ENCODE measurements around the gene DUSP9.
A peak's percentile ranks its signal among the peaks of the same experiment; 100 is the strongest.
"Not testable (repeated sequence)": the region's sequence is repeated elsewhere in the genome, so short reads cannot be mapped to it uniquely, and the experiment has no call there.

Gene DUSP9

DNA sequence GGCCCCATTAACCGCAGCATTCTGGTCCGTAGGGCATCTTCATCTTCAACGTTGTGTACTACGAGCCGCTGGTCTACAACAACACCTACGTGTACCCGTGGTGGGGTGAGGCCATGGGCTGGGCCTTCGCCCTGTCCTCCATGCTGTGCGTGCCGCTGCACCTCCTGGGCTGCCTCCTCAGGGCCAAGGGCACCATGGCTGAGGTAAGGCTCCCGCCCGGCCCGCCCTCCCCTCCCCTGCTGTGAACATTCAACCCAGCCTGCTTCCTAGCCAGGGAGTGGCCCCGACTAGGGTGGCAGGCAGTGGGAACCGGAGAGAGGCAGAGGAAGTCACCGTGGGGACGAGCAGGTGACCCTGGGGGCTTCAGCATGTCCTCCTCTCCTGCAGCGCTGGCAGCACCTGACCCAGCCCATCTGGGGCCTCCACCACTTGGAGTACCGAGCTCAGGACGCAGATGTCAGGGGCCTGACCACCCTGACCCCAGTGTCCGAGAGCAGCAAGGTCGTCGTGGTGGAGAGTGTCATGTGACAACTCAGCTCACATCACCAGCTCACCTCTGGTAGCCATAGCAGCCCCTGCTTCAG lies 47.8 kb downstream of the DUSP9 start:
- Histone ChIP-seq H3K27me3 (ENCODE audit: control insufficient read depth in 1 of 2, insufficient read depth in 2 of 2, low read length in 2 of 2) (no peaks in the 10 kb centered on the region), H3K9me3 (ENCODE audit: control insufficient read depth in 1 of 2, low read length in 2 of 2) (no peaks in the 10 kb centered on the region)

DNA sequence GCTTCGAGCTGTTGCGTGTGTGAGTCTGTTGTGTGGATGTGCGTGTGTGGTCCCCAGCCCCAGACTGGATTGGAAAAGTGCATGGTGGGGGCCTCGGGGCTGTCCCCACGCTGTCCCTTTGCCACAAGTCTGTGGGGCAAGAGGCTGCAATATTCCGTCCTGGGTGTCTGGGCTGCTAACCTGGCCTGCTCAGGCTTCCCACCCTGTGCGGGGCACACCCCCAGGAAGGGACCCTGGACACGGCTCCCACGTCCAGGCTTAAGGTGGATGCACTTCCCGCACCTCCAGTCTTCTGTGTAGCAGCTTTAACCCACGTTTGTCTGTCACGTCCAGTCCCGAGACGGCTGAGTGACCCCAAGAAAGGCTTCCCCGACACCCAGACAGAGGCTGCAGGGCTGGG lies 49.1 kb downstream of the DUSP9 start:
- Histone ChIP-seq H3K27me3 (ENCODE audit: control insufficient read depth in 1 of 2, insufficient read depth in 2 of 2, low read length in 2 of 2) (no peaks in the 10 kb centered on the region), H3K4me1 (ENCODE audit: control insufficient read depth in 1 of 2, insufficient read depth in 2 of 2, low read length in 2 of 2) (peaks cover 10 to 11% of the 10 kb centered on the region in 2 donors)

More for the DNA sequence above, 47.8 kb downstream of the DUSP9 start:
- Histone ChIP-seq H3K9ac (ENCODE audit: low read depth in 1 of 2, low read length in 2 of 2) (no peak overlapping the region), H3K36me3 (ENCODE audit: control insufficient read depth in 1 of 2, insufficient read depth in 2 of 2, low read length in 2 of 2) (peaks cover 0 to 3% of the 10 kb centered on the region in 2 donors), H3K27ac (ENCODE audit: low read depth, low read length) (no peak overlapping the region), H3K4me3 (ENCODE audit: low read depth in 1 of 2, low read length in 2 of 2) (no peak overlapping the region), H3K4me1 (ENCODE audit: control insufficient read depth in 1 of 2, insufficient read depth in 2 of 2, low read length in 2 of 2) (peaks cover 3% of the 10 kb centered on the region in 2 donors)

DNA sequence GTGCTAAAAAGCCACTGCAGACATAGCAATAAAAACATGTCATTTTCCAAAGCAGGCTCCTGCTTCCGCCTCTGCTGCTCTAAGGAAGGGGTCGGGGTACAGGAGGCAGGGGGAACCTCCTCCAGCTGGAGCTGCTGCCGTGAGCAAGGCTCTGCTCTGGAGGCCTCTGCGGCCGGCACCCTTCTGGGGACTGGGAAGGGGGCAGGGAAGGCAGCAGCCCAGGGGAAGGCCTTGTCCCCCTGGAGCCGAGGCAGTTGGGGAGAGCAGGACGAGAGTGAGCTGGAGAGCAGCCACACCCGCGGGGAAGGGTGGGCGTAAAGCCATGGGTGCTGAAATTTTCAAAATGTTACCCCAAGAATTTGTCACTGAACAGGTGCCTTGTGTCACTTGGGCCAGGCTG lies 49.5 kb downstream of the DUSP9 start:
- peaks cover 10 to 11% of the 10 kb centered on the region in 2 donors for H3K4me1 ChIP-seq (ENCODE audit: control insufficient read depth in 1 of 2, insufficient read depth in 2 of 2, low read length in 2 of 2)
- not testable (repeated sequence) for H3K27me3 ChIP-seq (ENCODE audit: control insufficient read depth in 1 of 2, insufficient read depth in 2 of 2, low read length in 2 of 2); H3K36me3 ChIP-seq (ENCODE audit: control insufficient read depth in 1 of 2, insufficient read depth in 2 of 2, low read length in 2 of 2)

More for the DNA sequence above, 49.1 kb downstream of the DUSP9 start:
- Histone ChIP-seq H3K36me3 (ENCODE audit: control insufficient read depth in 1 of 2, insufficient read depth in 2 of 2, low read length in 2 of 2) (peaks cover 0 to 6% of the 10 kb centered on the region in 2 donors), H3K27ac (ENCODE audit: low read depth, low read length) (no peak overlapping the region), H3K4me3 (ENCODE audit: low read depth in 1 of 2, low read length in 2 of 2) (no peak overlapping the region), H3K9me3 (ENCODE audit: control insufficient read depth in 1 of 2, low read length in 2 of 2) (no peaks in the 10 kb centered on the region), H3K9ac (ENCODE audit: low read depth in 1 of 2, low read length in 2 of 2) (no peak overlapping the region)

DNA sequence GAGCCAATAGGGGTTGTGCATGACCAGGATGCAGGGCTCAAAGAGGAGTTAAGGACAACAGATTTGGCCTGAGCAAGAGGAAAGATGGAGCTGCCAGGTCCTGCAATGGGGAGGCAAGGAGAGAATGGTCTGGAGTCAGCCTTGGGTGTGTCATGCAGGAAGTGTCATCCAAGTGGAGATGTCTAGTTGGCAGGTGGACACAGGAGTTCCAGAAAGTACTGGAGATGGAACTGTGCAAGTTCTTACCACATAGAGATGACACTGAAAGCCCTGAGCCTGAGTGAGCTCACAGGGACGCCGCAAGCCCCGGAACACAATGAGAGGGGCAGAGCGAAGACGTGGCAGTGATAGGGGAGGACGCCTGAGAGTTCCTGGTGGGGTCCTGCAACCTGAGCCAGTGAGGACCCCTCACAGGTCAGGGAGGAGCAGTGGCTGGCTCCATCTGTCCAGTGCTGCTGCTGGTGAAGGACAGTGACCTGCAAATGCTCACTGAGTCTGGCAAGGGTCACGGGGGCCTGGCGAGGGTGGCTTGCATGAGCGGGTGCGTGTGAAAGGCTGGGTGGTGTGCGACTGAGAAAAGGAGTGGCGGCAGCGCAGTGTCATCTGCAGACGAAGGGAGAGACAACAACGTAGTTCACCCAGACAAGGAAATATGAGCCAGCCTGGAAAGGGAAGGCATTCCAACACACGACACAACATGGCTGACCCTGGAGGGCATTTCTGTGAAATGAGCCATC lies 50.2 kb downstream of the DUSP9 start:
- H3K9ac ChIP-seq (ENCODE audit: low read depth in 1 of 2, low read length in 2 of 2); H3K27me3 ChIP-seq (ENCODE audit: control insufficient read depth in 1 of 2, insufficient read depth in 2 of 2, low read length in 2 of 2); H3K4me3 ChIP-seq (ENCODE audit: low read depth in 1 of 2, low read length in 2 of 2); H3K27ac ChIP-seq (ENCODE audit: low read depth, low read length); H3K9me3 ChIP-seq (ENCODE audit: control insufficient read depth in 1 of 2, low read length in 2 of 2): not testable (repeated sequence)
- H3K36me3 ChIP-seq (ENCODE audit: control insufficient read depth in 1 of 2, insufficient read depth in 2 of 2, low read length in 2 of 2), result peaks cover 0 to 12% of the 10 kb centered on the region in 2 donors
- peaks cover 10 to 11% of the 10 kb centered on the region in 2 donors for H3K4me1 ChIP-seq (ENCODE audit: control insufficient read depth in 1 of 2, insufficient read depth in 2 of 2, low read length in 2 of 2)

More for the DNA sequence above, 49.5 kb downstream of the DUSP9 start:
- H3K9ac ChIP-seq (ENCODE audit: low read depth in 1 of 2, low read length in 2 of 2); H3K9me3 ChIP-seq (ENCODE audit: control insufficient read depth in 1 of 2, low read length in 2 of 2); H3K27ac ChIP-seq (ENCODE audit: low read depth, low read length); H3K4me3 ChIP-seq (ENCODE audit: low read depth in 1 of 2, low read length in 2 of 2): not testable (repeated sequence)

DNA sequence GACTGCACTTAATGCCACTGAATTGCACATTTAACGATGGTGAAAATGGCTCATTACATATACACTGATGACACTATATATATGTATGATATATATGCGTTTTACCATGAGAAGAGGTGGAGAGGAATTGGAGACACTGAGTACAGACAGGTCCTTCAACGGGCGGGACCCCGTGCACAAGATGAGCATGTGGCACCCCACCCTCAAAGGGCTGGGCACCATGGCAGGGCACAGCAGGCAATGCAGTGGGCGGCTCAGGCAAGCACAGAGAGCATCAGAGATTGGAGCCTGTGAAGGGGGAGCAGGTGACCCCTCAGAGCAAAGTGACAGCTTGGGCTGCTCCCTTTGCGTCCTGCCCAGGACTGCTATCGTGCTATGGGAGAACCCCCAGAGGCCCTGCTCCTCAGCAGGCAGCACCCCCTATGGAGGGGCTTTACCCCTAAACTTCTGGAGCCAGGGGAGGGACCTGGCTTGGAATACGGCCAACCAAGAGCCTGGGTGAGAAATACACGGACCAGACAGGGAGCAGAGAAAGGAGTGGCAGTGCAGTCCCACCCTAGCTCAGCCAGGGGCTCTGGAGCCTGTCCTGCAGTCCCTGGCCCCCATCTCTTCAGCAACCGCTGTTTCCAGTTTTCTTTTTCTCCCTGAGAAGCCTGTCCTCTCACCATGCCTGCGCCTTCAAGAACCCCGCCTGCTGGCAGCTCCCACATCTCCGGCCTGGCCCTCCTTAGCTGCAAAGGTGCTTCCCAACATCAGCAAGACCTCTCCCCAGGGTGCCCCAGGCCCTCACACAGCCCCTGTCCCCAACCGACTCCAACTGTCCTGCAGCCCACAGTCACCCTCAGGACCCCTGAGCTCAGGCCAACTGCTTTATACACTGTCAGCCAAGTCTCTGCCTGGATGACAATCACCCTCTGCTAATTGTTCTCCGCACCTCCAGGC lies 51.2 kb downstream of the DUSP9 start:
- no peaks in the 10 kb centered on the region for H3K27me3 ChIP-seq (ENCODE audit: control insufficient read depth in 1 of 2, insufficient read depth in 2 of 2, low read length in 2 of 2)
- no peak overlapping the region for H3K9ac ChIP-seq (ENCODE audit: low read depth in 1 of 2, low read length in 2 of 2)
- H3K27ac ChIP-seq (ENCODE audit: low read depth, low read length), result no peak overlapping the region
- H3K4me1 ChIP-seq (ENCODE audit: control insufficient read depth in 1 of 2, insufficient read depth in 2 of 2, low read length in 2 of 2), result peaks cover 10 to 16% of the 10 kb centered on the region in 2 donors
- H3K9me3 ChIP-seq (ENCODE audit: control insufficient read depth in 1 of 2, low read length in 2 of 2), result no peaks in the 10 kb centered on the region
- H3K4me3 ChIP-seq (ENCODE audit: low read depth in 1 of 2, low read length in 2 of 2), result no peak overlapping the region
- peaks cover 0 to 17% of the 10 kb centered on the region in 2 donors for H3K36me3 ChIP-seq (ENCODE audit: control insufficient read depth in 1 of 2, insufficient read depth in 2 of 2, low read length in 2 of 2)

DNA sequence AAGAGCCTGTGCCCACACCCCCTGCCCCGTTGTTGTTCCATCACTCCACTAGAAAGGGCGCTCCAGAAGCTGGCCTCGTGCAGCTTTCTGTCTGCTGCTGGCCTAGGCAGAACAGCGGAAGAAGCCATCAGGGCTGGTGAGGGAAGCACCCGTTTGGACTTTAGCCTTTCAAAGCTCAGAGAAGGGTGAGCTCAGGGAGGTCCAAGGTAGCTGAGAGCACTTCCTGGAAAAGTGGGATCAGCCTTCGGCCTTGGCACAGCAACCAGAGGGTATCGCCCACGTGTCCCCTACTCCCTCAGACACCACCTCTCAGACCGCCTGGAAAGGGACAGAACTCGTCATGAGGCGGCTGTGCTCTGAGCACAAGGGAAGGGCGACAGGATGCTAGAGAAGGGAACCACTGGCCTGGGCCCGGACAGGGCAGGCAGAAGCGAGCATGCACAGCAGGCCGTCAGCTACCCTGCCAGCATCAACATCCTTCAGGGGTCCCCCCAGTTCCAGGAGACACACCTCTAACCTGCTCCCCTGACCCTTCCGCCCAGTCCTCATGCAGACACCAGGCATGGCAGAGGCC lies 52.3 kb downstream of the DUSP9 start:
- not testable (repeated sequence) for H3K9me3 ChIP-seq (ENCODE audit: control insufficient read depth in 1 of 2, low read length in 2 of 2); H3K4me3 ChIP-seq (ENCODE audit: low read depth in 1 of 2, low read length in 2 of 2); H3K27me3 ChIP-seq (ENCODE audit: control insufficient read depth in 1 of 2, insufficient read depth in 2 of 2, low read length in 2 of 2)
- H3K4me1 ChIP-seq (ENCODE audit: control insufficient read depth in 1 of 2, insufficient read depth in 2 of 2, low read length in 2 of 2), result peaks cover 10 to 23% of the 10 kb centered on the region in 2 donors
- peak overlapping the region in 1 of 2 donors; percentile 43 for H3K9ac ChIP-seq (ENCODE audit: low read depth in 1 of 2, low read length in 2 of 2)
- peak overlapping the region; percentile 88 for H3K27ac ChIP-seq (ENCODE audit: low read depth, low read length)
- peaks cover 2 to 22% of the 10 kb centered on the region in 2 donors for H3K36me3 ChIP-seq (ENCODE audit: control insufficient read depth in 1 of 2, insufficient read depth in 2 of 2, low read length in 2 of 2)

DNA sequence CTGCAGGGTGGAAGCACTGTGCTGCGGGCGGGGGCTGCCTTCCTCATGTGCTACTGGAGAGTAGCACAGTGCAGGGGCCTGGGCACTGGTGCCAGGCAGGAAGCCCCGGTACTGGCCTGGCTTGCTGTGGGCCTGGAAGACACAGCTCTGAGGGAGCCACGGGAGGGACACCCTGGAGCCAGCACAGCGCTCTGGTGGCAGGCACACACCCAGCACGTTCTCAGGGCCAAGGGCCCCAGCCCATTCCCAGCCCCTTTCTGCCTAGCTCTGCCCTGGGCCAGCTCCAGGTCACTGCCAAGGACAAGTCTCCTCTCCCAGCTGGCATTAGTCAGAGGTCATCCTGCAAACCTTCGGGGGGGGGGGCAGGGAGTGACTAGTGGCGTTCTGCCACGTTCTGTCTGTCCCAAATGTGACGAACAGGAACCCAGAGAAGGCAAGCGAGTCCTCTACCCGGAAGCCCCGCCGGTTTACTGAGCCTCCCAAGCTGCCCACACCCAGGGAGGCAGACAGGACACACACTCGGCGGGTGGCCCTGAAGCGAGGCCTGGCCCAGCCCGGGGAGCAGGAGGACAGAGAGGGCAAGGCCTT lies 52.9 kb downstream of the DUSP9 start:
- not testable (repeated sequence) for H3K9me3 ChIP-seq (ENCODE audit: control insufficient read depth in 1 of 2, low read length in 2 of 2); H3K4me3 ChIP-seq (ENCODE audit: low read depth in 1 of 2, low read length in 2 of 2); H3K27me3 ChIP-seq (ENCODE audit: control insufficient read depth in 1 of 2, insufficient read depth in 2 of 2, low read length in 2 of 2)
- Histone ChIP-seq H3K9ac (ENCODE audit: low read depth in 1 of 2, low read length in 2 of 2) (peak overlapping the region in 1 of 2 donors; percentile 43), H3K4me1 (ENCODE audit: control insufficient read depth in 1 of 2, insufficient read depth in 2 of 2, low read length in 2 of 2) (peaks cover 10 to 23% of the 10 kb centered on the region in 2 donors), H3K36me3 (ENCODE audit: control insufficient read depth in 1 of 2, insufficient read depth in 2 of 2, low read length in 2 of 2) (peaks cover 2 to 28% of the 10 kb centered on the region in 2 donors), H3K27ac (ENCODE audit: low read depth, low read length) (peak overlapping the region; percentile 88)

DNA sequence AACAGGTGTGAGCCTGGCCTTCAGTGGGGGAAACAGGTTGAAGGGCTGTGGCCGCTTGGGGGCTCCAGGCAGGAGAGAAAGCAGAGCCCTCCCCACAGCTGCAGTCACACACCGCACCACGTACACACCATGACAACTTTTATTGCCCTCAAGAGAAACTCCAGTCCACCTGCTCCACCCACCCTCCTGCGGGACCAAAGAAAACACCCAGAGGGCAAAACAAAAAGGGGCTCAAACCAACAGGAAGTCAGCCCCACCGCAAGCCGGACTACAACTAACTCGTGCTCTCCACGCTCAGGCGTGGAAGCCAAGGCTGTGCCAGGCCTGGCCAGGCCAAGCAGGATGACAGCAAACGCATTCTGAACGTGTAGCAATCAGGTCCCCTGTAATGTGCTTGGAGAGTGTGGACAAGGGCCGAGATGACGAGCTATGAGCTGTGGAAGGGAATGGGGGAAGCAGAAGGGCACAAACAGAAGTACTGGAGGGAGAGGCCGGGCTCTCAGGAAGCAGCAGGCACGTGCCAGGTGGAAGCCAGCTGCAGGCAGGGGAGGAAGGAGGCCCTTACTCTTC lies 53.5 kb downstream of the DUSP9 start:
- Histone ChIP-seq H3K9me3 (ENCODE audit: control insufficient read depth in 1 of 2, low read length in 2 of 2) (no peaks in the 10 kb centered on the region), H3K4me3 (ENCODE audit: low read depth in 1 of 2, low read length in 2 of 2) (no peak overlapping the region), H3K36me3 (ENCODE audit: control insufficient read depth in 1 of 2, insufficient read depth in 2 of 2, low read length in 2 of 2) (peaks cover 2 to 28% of the 10 kb centered on the region in 2 donors), H3K4me1 (ENCODE audit: control insufficient read depth in 1 of 2, insufficient read depth in 2 of 2, low read length in 2 of 2) (peaks cover 10 to 23% of the 10 kb centered on the region in 2 donors), H3K27ac (ENCODE audit: low read depth, low read length) (peak overlapping the region; percentile 61), H3K27me3 (ENCODE audit: control insufficient read depth in 1 of 2, insufficient read depth in 2 of 2, low read length in 2 of 2) (no peaks in the 10 kb centered on the region), H3K9ac (ENCODE audit: low read depth in 1 of 2, low read length in 2 of 2) (peak overlapping the region in 1 of 2 donors; percentile 43)
